Vagina (tissue), 2 donors: Measurements from ENCODE around the gene JUN.

ENCODE experiments used
- CTCF ChIP-seq, 3 experiments: fragments of 450-650 bp in 2 of 3; fragments of 200-600 bp in 1 of 3; sonication (generic) in 1 of 3; IDR thresholded peaks; one replicate each; pipeline ENCODE4 v1.5.1; 2017 to 2019; ENCODE audit warnings: antibody characterized with exemption in 3 of 3, mild to moderate bottlenecking in 2 of 3, moderate library complexity in 2 of 3
- POLR2A ChIP-seq, 2 donors: fragments of 450-650 bp; IDR thresholded peaks; one replicate each; pipeline ENCODE4 v1.6.1; 2017; ENCODE audit warnings: antibody characterized with exemption in 2 of 2, mild to moderate bottlenecking in 2 of 2, moderate library complexity in 2 of 2

GRCh38 chr1:58804853-58805565 is 21.2 kb upstream of the JUN start:
- TF ChIP-seq POLR2A (IDR thresholded peaks at IDR 0.05) (no peak), CTCF (IDR thresholded peaks at IDR 0.05) (no peak)
